Activated gamma-delta T cell treated with Interleukin-2 at 50 U/mL for 16 hours (primary cell): ENCODE results near the gene VEPH1.
"Not testable (repeated sequence)": the region's sequence is repeated elsewhere in the genome, so short reads cannot be mapped to it uniquely, and the experiment has no call there.

Source experiments
- DNase-seq: peaks from one replicate; pipeline ENCODE4 v3.0.0-alpha.2; 2020

Gene VEPH1

GRCh38 chr3:157335233-157336076 lies 167.8 kb downstream of the VEPH1 start:
- no peak for DNase-seq

DNA sequence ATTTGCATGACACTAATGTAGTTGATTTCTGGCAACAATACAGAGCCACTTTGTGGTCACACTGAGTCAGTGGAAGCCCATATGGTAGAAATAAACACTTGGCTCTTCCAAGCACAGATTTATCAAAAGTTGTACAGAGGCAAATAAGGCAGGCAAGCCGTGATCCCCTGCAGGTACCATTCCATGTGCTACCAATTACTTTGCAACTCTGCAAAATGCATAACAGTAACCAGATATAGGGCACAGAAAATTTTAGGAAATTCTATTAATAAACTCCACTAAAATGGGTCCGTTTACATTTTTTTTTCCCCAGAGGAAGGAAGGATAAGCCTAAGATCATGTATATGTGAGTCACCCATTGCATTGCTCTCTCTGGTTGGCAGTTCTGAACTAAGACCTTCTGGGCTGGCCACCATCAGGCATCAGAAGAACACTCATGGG lies 169.6 kb downstream of the VEPH1 start:
- no peak for DNase-seq

DNA sequence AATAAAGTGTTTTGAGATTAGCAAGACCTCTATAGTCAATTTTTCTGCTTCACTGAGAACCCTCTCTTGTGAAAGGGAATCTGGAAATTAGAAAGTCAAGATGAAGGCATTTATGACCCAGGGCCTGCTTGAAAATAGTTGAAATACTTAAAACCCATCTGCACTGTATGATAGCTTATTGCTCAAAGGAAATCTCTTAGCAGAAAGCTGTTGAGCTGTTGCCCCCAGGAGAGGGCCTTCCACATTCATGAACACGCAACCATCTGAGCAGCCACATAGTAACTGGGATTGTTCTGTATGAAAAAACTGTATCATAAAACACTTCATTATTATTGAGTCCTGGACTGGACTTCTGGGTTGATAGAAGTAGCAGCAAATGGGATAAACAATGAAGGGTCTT lies 173.0 kb downstream of the VEPH1 start:
- no peak for DNase-seq

DNA sequence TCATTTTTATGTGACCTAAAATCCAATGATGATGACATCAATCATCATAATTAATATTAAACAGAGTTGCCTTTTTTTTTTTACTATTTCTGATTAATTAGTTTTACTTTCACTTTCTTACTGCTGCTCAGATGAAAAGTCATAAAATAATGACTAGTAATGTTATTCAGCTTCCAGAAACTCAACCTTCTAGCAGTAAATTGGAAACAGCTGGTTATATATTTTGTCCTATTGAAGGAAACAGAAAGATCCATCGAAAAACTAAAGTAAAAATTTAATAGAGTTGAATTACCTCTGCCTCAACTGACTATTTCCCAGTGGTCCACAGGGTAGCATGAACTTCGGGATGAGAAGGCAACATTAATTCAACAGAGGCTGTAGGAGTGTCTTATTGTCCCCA lies 173.7 kb downstream of the VEPH1 start:
- no peak for DNase-seq

DNA sequence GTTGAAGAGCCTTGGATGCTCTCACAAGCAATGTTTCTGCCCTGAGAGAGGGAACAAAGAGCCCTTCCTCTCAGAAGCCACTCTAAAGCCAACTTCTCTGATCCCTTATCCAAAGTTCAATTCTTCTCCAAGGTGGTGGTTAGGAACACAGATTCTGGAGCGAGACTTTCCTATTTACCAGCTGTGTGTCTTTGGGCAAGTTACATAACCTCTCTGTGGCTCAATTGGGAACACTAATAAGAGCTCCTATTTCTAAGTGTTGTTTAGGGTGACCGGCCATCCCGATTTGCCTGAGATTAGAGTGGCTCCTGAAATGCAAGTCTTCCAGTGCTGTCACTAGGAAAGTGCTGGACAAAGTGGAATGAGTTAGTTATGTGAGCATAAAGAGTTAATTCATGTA lies 175.4 kb downstream of the VEPH1 start:
- no peak for DNase-seq

- no peak for DNase-seq
Observed at GRCh38 chr3:157327018-157327417, 176.2 kb downstream of the VEPH1 start.

GRCh38 chr3:157324869-157325268 lies 178.3 kb downstream of the VEPH1 start:
- not testable (repeated sequence) for DNase-seq

DNA sequence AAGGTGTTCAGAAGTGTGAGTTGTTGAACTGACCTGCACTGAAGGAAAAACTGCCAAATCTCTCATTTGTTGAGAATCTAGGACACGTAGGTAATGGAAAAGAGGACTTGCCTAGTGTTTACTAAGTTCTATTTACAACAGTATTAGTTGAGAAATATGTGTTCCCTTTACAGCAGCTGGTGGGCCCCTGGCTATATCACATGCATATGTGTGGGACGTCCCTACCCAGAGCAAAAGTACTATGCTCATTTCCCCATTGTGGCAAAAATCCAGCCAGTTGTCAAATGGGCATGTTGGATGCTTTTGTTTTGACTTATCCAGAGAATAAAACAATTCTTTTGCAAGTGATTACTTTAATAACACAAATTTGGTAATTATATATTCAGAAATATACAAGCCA lies 179.9 kb downstream of the VEPH1 start:
- DNase-seq, result no peak

GRCh38 chr3:157319672-157320071 lies 183.5 kb downstream of the VEPH1 start:
- DNase-seq, result no peak

DNA sequence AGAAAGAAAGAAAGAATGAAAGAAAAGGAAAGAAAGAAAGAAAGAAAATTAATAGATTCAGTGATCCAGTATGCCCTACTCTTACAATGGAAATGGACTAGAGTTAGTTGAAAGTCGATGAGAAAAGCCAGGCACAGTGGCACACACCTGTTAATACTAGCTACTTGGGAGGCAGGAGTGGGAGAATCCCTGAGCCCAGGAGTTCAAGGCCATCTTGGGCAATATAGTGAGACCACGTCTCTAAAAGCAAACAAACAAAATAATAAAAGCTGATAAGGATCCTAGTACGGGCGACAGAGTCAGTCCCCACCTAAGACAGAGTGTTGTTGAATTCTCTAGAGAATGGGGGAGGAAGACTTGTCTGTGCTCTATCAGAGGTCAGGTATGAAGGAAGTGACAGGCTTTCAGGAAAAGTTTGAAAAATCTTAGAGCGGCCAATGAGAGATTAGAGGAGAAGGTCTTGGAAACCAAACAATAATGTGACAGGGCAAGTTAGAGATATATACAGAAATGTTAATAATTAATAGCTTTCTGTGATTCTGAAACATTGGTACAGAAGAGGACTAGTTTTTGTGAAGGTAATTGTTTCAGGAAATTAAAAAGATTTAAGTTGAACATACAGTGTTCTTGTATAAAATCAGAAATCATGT lies 184.5 kb downstream of the VEPH1 start:
- no peak for DNase-seq

DNA sequence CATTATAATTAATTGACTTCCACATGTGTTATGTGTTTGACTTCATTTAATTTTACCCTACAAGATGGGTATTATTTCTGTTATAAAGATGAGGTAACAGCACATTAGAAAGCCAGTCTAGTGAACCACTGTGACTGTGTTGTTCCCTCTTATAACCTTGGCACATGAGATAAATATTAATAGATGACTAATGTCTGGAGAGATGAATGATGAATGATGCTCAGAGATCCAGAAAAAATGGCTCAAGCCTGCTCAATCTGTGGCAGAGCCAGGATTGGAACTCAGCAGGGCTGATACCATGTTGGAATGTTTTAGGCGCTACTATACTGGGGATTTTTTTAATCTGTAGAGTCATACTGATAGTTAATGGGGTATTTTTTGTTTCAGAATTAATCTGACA lies 185.3 kb downstream of the VEPH1 start:
- DNase-seq, result no peak

DNA sequence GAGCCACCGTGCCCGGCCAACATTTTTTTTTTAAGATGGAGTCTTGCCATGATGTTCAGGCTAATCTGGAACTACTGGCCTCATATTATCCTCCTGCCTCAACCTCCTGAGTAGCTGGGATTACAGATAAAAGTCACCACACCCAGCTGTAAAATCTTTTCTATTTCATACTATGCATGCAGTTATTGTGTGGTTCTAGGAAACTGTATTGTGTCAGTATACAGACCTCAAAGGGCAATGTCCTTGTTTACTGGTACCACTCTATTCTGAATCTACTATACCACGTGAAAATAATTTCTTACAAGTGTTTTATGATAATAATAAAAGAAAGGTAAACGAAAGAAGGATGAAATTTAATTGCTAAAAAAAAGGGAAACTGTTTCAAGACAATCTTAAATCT lies 190.0 kb downstream of the VEPH1 start:
- DNase-seq, result no peak

- no peak for DNase-seq
Observed at GRCh38 chr3:157312376-157312745, 190.9 kb downstream of the VEPH1 start.

- no peak for DNase-seq
Observed at GRCh38 chr3:157311633-157312375, 191.4 kb downstream of the VEPH1 start.

DNA sequence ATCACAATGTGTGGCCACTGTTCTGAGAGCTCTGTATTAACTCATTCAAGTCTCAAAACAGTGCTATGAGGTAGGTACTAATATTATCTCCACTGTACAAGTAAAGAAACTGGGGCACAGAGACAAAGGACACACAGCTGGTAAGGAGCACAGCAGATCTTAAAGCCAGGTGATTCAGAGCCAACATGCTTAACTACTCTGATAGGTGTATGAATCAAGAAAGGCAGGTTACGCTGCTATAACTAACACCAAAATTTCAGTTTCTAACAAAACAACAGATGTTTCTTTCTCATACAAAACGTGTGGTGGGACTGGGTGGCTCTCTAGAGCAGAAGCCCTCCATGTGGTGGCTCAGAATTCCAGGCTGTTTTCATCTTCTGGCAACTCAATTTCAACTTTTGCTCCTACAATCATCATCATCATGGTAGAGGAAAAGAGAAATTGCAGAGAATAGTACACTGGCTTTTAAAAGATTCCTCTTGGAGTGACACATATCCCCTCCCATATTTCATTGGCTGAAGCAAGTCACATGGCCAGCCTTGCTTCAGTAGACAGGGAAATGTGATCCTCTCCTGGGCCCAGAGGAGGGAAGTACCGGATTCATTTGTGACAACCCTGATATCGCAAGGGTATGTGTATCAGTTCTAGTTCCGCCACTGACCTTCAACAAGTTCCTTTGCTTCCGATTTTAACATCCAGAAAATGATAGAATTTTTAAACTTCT lies 192.7 kb downstream of the VEPH1 start:
- no peak for DNase-seq

DNA sequence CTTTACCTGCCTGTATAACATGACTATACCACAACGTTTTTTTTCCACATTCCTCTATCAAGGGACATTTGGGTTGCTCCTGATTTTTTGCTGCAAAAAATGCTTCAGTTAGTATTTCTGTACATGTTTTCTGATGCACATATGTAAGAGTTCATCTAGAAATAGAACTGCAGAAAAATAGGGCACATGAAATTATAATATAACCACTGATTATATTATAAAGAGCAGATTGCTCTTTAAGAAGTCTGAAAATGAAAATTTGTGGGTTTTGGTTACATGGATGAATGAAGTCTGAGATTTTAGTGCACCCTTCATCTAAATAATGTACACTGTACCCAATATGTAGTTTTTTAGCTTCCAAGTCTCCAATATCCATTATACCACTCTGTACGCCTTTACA lies 196.7 kb downstream of the VEPH1 start:
- DNase-seq, result no peak

DNA sequence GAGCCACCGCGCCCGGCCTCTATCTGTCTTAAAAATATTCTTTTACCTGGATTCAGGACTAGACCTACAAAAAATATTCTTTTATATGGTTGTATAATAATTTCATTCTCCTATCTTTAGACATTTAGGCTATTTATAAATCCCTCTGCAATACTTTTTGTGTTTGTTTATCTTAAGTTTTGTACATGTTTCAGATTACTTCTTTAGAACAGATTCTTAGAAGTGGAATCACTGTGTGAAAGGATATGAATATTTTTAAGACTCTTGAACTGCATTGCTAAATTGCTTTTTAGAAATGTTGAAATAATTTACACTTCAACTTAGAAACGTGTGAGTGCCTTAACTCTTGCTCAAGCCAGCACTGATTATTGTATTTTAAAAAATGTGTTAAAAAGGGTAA lies 197.8 kb downstream of the VEPH1 start:
- DNase-seq, result no peak

DNA sequence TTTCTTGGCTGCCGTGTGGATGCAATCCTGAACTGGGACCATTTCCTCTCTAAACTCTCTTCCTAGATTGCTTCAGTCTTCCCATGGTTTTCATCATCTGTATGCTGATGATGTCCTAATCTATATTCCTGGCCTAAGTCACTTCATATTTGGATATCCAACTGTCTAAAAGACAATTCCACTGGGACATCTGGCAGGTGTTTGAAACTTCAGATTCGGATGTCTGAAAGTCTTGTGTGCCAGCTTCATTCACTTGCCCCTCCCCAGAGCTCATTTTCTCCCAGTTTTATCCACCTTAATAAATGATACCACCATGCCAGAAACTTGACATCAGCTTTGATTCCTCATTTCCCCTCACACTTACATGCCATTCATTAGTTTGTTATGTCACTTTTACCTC lies 201.5 kb downstream of the VEPH1 start:
- DNase-seq, result no peak

GRCh38 chr3:157300981-157301663 lies 202.1 kb downstream of the VEPH1 start:
- DNase-seq, result no peak

DNA sequence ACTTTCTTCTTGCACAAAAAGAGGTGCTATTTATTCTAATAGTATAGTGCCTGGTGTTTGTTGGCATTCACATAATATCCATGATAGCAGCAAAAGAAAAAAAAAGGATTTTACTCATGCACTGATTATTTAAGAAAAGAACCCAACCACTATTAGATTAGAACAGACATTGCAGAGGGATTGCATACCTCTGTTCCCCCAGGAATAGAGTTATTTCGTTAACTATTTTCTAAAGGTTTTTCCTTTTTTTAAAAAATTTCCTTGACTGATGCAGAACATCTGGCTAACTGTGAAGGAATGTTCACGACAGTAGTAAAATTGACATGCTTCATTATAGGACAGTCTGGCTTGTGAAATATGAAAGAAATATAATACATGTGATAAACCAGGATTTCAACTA lies 203.1 kb downstream of the VEPH1 start:
- no peak for DNase-seq

GRCh38 chr3:157297328-157297915 lies 205.8 kb downstream of the VEPH1 start:
- no peak for DNase-seq

- no peak for DNase-seq
Observed at GRCh38 chr3:157294953-157295352, 208.3 kb downstream of the VEPH1 start.
